HG03097 (cell line): ENCODE data around the gene WFIKKN1.

Experiments
- ATAC-seq: cut with Tn5 transposase; IDR thresholded peaks from one replicate; pipeline ENCODE4 v1.9.1; 2021; ENCODE audit not compliant: unreplicated experiment, low FRiP score

The WFIKKN1 gene

GRCh38 chr16:682493-683395 is 52.0 kb downstream of the WFIKKN1 start:
- ATAC-seq = no peak

GRCh38 chr16:683396-684070 is 52.7 kb downstream of the WFIKKN1 start:
- no peak for ATAC-seq
